HCT116 (cell line): ENCODE measurements around the gene TRMT10B.
"Not testable (repeated sequence)": the region's sequence is repeated elsewhere in the genome, so short reads cannot be mapped to it uniquely, and the experiment has no call there.

Experiments used
- CEBPB ChIP-seq: IDR thresholded peaks from 2 replicates; pipeline ENCODE4 v1.6.1; 2012; ENCODE audit warnings: low read depth
- MAX ChIP-seq: IDR thresholded peaks from 2 replicates; pipeline ENCODE4 v1.6.1; 2012
- POLR2A ChIP-seq: IDR thresholded peaks from 2 replicates; pipeline ENCODE4 v1.7.0; 2011; ENCODE audit warnings: borderline replicate concordance; ENCODE audit not compliant: insufficient read depth, insufficient read length; ENCODE audit errors: extremely low read depth
- POLR2AphosphoS5 ChIP-seq: IDR thresholded peaks from 2 replicates; pipeline ENCODE4 v1.6.1; 2011; ENCODE audit warnings: mild to moderate bottlenecking, low read depth, low read length, moderate library complexity
- TCF7L2 ChIP-seq: IDR thresholded peaks from 2 replicates; pipeline ENCODE4 v1.7.0; 2011; ENCODE audit warnings: borderline replicate concordance, inconsistent platforms; ENCODE audit not compliant: insufficient read depth, insufficient read length; ENCODE audit errors: extremely low read depth
- ZNF274 ChIP-seq: fragments of 200-500 bp; sonication (Bioruptor generic); IDR thresholded peaks from 2 replicates; pipeline ENCODE4 v1.6.1; 2014; ENCODE audit warnings: mild to moderate bottlenecking, low read depth, low read length, inconsistent platforms
- TF ChIP-seq, protein P1 (sequence below), 3 experiments: fragments of 200-600 bp in 1 of 3; sonication (generic) in 1 of 3; IDR thresholded peaks in 2 of 3; conservative IDR thresholded peaks in 1 of 3; 2 replicates each; pipeline ENCODE4 v1.5.1; 2012 to 2017; ENCODE audit warnings: low read depth in 2 of 3, low read length in 2 of 3, antibody characterized with exemption in 1 of 3, borderline replicate concordance in 1 of 3, control low read depth in 1 of 3, mild to moderate bottlenecking in 1 of 3, mixed read lengths in 1 of 3, mixed run types in 1 of 3, moderate library complexity in 1 of 3; ENCODE audit not compliant: insufficient read depth in 1 of 3
- TF ChIP-seq, protein P2 (sequence below): IDR thresholded peaks from 2 replicates; pipeline ENCODE4 v1.6.1; 2011; ENCODE audit warnings: mild to moderate bottlenecking, low read length, moderate library complexity; ENCODE audit not compliant: insufficient replicate concordance; ENCODE audit errors: extremely low read depth

DNA sequence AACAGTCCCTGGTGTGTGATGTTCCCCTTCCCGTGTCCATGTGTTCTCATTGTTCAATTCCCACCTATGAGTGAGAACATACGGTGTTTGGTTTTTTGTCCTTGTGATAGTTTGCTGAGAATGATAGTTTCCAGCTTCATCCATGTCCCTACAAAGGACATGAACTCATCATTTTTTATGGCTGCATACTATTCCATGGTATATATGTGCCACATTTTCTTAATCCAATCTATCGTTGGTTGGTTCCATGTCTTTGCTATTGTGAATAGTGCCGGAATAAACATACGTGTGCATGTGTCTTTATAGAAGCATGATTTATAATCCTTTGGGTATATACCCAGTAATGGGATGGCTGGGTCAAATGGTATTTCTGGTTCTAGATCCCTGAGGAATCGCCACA, 11.7 kb downstream of the TRMT10B start:
- TF ChIP-seq, protein P1, sequence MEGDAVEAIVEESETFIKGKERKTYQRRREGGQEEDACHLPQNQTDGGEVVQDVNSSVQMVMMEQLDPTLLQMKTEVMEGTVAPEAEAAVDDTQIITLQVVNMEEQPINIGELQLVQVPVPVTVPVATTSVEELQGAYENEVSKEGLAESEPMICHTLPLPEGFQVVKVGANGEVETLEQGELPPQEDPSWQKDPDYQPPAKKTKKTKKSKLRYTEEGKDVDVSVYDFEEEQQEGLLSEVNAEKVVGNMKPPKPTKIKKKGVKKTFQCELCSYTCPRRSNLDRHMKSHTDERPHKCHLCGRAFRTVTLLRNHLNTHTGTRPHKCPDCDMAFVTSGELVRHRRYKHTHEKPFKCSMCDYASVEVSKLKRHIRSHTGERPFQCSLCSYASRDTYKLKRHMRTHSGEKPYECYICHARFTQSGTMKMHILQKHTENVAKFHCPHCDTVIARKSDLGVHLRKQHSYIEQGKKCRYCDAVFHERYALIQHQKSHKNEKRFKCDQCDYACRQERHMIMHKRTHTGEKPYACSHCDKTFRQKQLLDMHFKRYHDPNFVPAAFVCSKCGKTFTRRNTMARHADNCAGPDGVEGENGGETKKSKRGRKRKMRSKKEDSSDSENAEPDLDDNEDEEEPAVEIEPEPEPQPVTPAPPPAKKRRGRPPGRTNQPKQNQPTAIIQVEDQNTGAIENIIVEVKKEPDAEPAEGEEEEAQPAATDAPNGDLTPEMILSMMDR (IDR thresholded peaks at IDR 0.05 in 2 of 3, conservative IDR thresholded peaks at IDR 0.05 in 1 of 3; ENCODE audit: borderline replicate concordance in 1 of 3, insufficient read depth in 1 of 3, low read depth in 2 of 3, low read length in 2 of 3) = not testable (repeated sequence)
- TF ChIP-seq, protein P2, sequence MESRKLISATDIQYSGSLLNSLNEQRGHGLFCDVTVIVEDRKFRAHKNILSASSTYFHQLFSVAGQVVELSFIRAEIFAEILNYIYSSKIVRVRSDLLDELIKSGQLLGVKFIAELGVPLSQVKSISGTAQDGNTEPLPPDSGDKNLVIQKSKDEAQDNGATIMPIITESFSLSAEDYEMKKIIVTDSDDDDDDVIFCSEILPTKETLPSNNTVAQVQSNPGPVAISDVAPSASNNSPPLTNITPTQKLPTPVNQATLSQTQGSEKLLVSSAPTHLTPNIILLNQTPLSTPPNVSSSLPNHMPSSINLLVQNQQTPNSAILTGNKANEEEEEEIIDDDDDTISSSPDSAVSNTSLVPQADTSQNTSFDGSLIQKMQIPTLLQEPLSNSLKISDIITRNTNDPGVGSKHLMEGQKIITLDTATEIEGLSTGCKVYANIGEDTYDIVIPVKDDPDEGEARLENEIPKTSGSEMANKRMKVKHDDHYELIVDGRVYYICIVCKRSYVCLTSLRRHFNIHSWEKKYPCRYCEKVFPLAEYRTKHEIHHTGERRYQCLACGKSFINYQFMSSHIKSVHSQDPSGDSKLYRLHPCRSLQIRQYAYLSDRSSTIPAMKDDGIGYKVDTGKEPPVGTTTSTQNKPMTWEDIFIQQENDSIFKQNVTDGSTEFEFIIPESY = not testable (repeated sequence)
- TF ChIP-seq TCF7L2, ZNF274, MAX, CEBPB, POLR2AphosphoS5, POLR2A: not testable (repeated sequence)
